Memory B cell (primary cell): ENCODE measurements around the gene PIGT.

Source experiments
- ATAC-seq: fragments of 150-1000 bp; cut with Tn5 transposase; 2 replicates; pipeline ENCODE4 v1.10.0; 2021; ENCODE audit warnings: low read depth, mild to moderate bottlenecking, moderate library complexity
- DNase-seq, 2 donors: peaks; one replicate each; pipeline ENCODE4 v3.0.0; 2022; ENCODE audit warnings: low spot score in 2 of 2
- H3K27ac Mint-ChIP-seq: one replicate; pipeline ENCODE4 v1.8.0; 2022; ENCODE audit warnings: mild to moderate bottlenecking, moderate library complexity, mixed read lengths
- H3K27me3 Mint-ChIP-seq: one replicate; pipeline ENCODE4 v1.8.0; 2022; ENCODE audit warnings: mixed read lengths
- H3K36me3 Mint-ChIP-seq: one replicate; pipeline ENCODE4 v1.8.0; 2022; ENCODE audit warnings: mild to moderate bottlenecking, mixed read lengths
- H3K4me1 Mint-ChIP-seq: one replicate; pipeline ENCODE4 v1.8.0; 2022; ENCODE audit warnings: mixed read lengths
- H3K4me3 Mint-ChIP-seq: one replicate; pipeline ENCODE4 v1.8.0; 2022; ENCODE audit warnings: mild to moderate bottlenecking, moderate library complexity, mixed read lengths
- H3K9me3 Mint-ChIP-seq: one replicate; pipeline ENCODE4 v1.8.0; 2022; ENCODE audit warnings: mixed read lengths

The PIGT gene

DNA sequence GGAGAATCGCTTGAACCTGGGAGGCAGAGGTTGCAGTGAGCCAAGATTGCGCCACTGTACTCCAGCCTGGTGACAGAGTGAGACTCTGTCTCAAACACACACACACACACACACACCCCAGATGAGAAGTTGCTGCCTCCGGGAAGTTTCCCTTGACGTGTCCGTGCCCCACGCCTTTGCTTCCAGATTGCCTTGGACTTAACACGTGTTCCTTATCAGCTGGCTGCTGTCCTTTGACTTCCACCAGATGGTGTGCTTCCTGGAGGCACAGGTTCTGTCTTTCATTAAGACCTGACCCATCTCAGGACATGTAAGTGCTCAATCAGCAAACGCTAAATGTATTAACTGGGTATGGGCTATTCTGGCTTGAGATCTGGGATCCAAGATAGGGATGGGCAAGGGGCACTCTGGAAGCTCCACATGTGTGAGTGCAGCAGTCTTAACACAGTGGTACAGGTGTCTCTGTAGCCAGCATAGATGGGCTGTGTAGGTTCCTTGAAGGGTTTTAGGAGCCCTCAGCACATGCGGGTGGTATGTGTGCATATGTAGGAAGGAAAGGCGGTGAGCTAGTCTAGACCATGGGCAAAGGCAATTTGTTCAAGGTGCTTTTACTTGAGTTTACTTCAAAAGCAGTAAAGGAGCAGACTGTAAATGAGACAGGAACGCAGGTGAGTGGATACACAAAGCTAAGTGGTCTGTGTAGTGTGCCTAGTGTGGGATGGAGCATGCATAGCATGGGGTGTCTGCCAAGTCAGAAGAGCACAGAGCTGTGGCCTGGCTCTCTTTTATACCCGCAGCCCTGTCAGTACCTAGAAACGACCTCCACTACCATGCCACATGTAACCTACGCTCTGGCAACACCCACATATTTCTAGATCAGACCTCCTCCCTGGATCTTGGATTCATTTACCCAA lies 11.6 kb downstream of the PIGT start:
- peaks cover 2% of the 10 kb centered on the region for H3K9me3 Mint-ChIP-seq
- peaks cover 23% of the 10 kb centered on the region for H3K36me3 Mint-ChIP-seq
- H3K27ac Mint-ChIP-seq, result peak overlapping the region; percentile 0
- no peaks in the 10 kb centered on the region for H3K27me3 Mint-ChIP-seq
- DNase-seq, result no peak
- H3K4me3 Mint-ChIP-seq, result no peak overlapping the region
- ATAC-seq, result no peak
- H3K4me1 Mint-ChIP-seq, result peaks cover 9% of the 10 kb centered on the region

DNA sequence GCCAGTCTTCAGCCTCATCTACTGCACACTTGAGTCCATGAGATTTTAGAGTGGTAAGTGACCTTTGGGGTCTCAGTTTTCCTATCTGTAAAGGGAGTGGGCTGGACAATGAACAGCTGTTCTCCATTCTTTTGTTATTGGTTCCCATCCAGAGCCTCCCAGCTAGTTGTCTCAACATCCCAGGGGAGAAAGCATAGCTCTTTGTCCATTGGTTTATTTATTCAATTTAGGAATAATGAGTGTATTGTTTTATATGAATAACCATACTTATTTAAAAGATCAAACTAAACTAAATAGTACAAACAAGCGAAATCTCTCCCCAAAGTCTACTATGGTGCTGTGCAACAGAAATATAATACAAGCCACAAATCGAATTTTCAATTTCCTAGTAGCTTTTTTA lies 13.7 kb downstream of the PIGT start:
- peaks cover 13% of the 10 kb centered on the region for H3K36me3 Mint-ChIP-seq
- no peaks in the 10 kb centered on the region for H3K27me3 Mint-ChIP-seq
- no peak overlapping the region for H3K27ac Mint-ChIP-seq
- H3K9me3 Mint-ChIP-seq, result peaks cover 2% of the 10 kb centered on the region
- peaks cover 10% of the 10 kb centered on the region for H3K4me1 Mint-ChIP-seq
- DNase-seq (no peak), ATAC-seq (no peak)
- H3K4me3 Mint-ChIP-seq, result no peak overlapping the region

- ATAC-seq, result peak; percentile 90
- Mint-ChIP-seq H3K27ac (peak overlapping the region; percentile 38), H3K36me3 (peaks cover 4% of the 10 kb centered on the region), H3K4me3 (no peak overlapping the region), H3K27me3 (no peaks in the 10 kb centered on the region), H3K9me3 (peaks cover 2% of the 10 kb centered on the region), H3K4me1 (peaks cover 15% of the 10 kb centered on the region)
- peak; percentile 46 to 64 for DNase-seq
Observed at GRCh38 chr20:45432294-45432693, 16.4 kb downstream of the PIGT start.

GRCh38 chr20:45433316-45433715 lies 17.4 kb downstream of the PIGT start:
- Mint-ChIP-seq H3K27me3 (no peaks in the 10 kb centered on the region), H3K9me3 (peaks cover 2% of the 10 kb centered on the region), H3K4me3 (no peak overlapping the region), H3K4me1 (peaks cover 15% of the 10 kb centered on the region), H3K27ac (no peak overlapping the region), H3K36me3 (peaks cover 4% of the 10 kb centered on the region)
- DNase-seq, result no peak
- ATAC-seq, result no peak

- Mint-ChIP-seq H3K4me3 (no peak overlapping the region), H3K9me3 (peaks cover 2% of the 10 kb centered on the region), H3K36me3 (peaks cover 4% of the 10 kb centered on the region), H3K4me1 (peaks cover 15% of the 10 kb centered on the region), H3K27ac (no peak overlapping the region), H3K27me3 (no peaks in the 10 kb centered on the region)
- ATAC-seq (no peak), DNase-seq (no peak)
Observed at GRCh38 chr20:45433976-45434375, 18.0 kb downstream of the PIGT start.

- H3K4me3 Mint-ChIP-seq, result peak overlapping the region; percentile 80
- H3K27ac Mint-ChIP-seq, result no peak overlapping the region
- DNase-seq (peak; percentile 86 to 92), ATAC-seq (peak; percentile 72)
- no peaks in the 10 kb centered on the region for H3K36me3 Mint-ChIP-seq
- H3K9me3 Mint-ChIP-seq, result no peaks in the 10 kb centered on the region
- H3K27me3 Mint-ChIP-seq, result no peaks in the 10 kb centered on the region
- peaks cover 12% of the 10 kb centered on the region for H3K4me1 Mint-ChIP-seq
Observed at GRCh38 chr20:45436732-45437485, 21.0 kb downstream of the PIGT start.

GRCh38 chr20:45440424-45440823 lies 24.5 kb downstream of the PIGT start:
- H3K27ac Mint-ChIP-seq, result no peak overlapping the region

GRCh38 chr20:45440891-45441685 lies 25.1 kb downstream of the PIGT start:
- Mint-ChIP-seq H3K36me3 (no peaks in the 10 kb centered on the region), H3K9me3 (no peaks in the 10 kb centered on the region), H3K27me3 (peaks cover 3% of the 10 kb centered on the region), H3K4me3 (no peak overlapping the region), H3K27ac (no peak overlapping the region), H3K4me1 (peaks cover 6% of the 10 kb centered on the region)
- ATAC-seq (no peak), DNase-seq (no peak)

More at GRCh38 chr20:45440424-45440823, 24.5 kb downstream of the PIGT start:
- no peaks in the 10 kb centered on the region for H3K36me3 Mint-ChIP-seq
- H3K27me3 Mint-ChIP-seq, result peaks cover under 1% of the 10 kb centered on the region
- DNase-seq (no peak), ATAC-seq (no peak)
- H3K4me1 Mint-ChIP-seq, result peaks cover 7% of the 10 kb centered on the region
- no peak overlapping the region for H3K4me3 Mint-ChIP-seq
- no peaks in the 10 kb centered on the region for H3K9me3 Mint-ChIP-seq

GRCh38 chr20:45441746-45442145 lies 25.8 kb downstream of the PIGT start:
- peaks cover 3% of the 10 kb centered on the region for H3K27me3 Mint-ChIP-seq
- no peak overlapping the region for H3K4me3 Mint-ChIP-seq
- DNase-seq (no peak), ATAC-seq (no peak)
- no peak overlapping the region for H3K27ac Mint-ChIP-seq
- no peaks in the 10 kb centered on the region for H3K9me3 Mint-ChIP-seq
- no peaks in the 10 kb centered on the region for H3K36me3 Mint-ChIP-seq
- peaks cover 5% of the 10 kb centered on the region for H3K4me1 Mint-ChIP-seq

- ATAC-seq, result no peak
- DNase-seq, result no peak
- H3K9me3 Mint-ChIP-seq, result no peaks in the 10 kb centered on the region
Observed at GRCh38 chr20:45444050-45444449, 28.1 kb downstream of the PIGT start.

DNA sequence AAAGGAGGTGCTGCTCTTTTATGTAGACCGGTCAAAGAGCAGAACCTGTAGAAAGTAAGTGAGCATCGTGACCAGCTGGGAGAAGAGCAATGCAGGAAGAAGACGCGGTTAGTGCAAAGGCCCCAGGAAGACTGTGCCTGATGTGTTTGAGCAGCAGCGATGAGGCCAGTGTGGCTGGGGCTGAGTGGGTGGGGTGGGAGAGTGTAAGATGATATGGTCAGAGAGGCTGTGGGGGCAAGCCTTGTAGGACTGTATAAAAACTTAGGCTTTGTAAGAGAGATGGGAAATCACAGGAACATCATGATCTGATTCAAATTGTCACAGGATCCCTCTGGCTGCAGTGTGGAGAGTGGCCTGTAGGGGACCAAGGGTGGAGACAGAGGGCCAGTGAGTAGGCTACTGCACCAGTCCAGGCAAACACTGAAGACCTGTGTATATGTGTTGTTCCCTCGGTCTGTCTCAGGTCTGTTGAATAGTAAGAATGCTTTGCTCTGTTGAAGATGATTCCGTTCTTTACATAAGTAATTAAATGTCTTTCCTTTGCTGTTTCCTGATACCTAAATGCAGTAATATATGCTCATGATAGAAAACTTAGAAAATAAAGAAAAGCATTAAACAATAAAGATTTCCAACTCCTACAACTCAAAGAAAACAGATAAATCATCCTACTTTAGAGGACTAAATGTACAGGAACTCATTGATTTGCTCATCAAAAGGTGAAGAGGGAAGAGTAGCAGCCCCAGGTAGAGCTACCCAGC lies 30.0 kb downstream of the PIGT start:
- Mint-ChIP-seq H3K4me3 (no peak overlapping the region), H3K27me3 (peaks cover 3% of the 10 kb centered on the region), H3K36me3 (peaks cover 4% of the 10 kb centered on the region), H3K9me3 (no peaks in the 10 kb centered on the region), H3K4me1 (peaks cover 6% of the 10 kb centered on the region), H3K27ac (no peak overlapping the region)
- DNase-seq (no peak), ATAC-seq (peak; percentile 44)

More at GRCh38 chr20:45444050-45444449, 28.1 kb downstream of the PIGT start:
- H3K4me3 Mint-ChIP-seq, result no peak overlapping the region
- H3K36me3 Mint-ChIP-seq, result peaks cover 4% of the 10 kb centered on the region
- no peak overlapping the region for H3K27ac Mint-ChIP-seq
- peaks cover 3% of the 10 kb centered on the region for H3K27me3 Mint-ChIP-seq
- H3K4me1 Mint-ChIP-seq, result peaks cover 3% of the 10 kb centered on the region

DNA sequence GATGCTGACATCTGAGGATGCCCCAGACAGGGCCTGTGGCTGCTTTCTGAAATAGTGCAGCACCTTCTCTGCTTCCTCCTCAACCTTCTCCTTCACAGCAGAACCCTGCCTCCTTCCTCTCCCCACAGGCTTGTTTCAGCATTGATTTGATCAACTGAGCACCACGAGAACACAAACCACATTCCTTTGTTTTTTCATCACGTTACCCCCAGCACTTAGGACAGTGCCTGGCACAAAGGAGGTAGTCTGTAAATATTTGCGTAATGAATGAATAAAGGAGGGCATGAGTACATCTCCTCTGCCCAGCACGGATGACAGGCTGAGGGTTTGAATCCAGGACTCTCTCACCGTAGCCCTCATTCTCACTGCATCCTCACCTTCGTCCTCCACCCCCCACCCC lies 32.3 kb downstream of the PIGT start:
- peaks cover 3% of the 10 kb centered on the region for H3K27me3 Mint-ChIP-seq
- H3K4me3 Mint-ChIP-seq, result no peak overlapping the region
- H3K9me3 Mint-ChIP-seq, result no peaks in the 10 kb centered on the region
- no peak overlapping the region for H3K27ac Mint-ChIP-seq
- ATAC-seq (no peak), DNase-seq (no peak)
- peaks cover 18% of the 10 kb centered on the region for H3K4me1 Mint-ChIP-seq
- peaks cover 4% of the 10 kb centered on the region for H3K36me3 Mint-ChIP-seq

DNA sequence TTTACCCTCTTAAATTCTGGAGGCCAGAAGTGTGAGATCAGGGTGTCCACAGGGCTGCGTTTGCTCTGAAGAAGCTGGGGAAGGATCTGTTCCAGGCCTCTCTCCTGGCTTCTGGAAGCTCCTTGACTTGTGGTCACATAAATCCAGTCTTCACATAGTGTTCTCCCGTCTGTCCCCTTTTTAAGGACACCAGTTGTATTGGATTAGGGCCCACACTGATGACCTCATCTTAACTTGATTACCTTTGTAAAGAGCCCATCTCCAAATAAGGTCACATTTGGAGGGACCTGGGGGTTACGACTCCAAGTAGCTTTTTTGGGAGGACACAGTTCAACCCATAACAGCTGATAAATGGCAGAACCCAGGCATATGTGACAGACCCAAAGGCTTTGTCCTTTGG lies 33.6 kb downstream of the PIGT start:
- ATAC-seq, result no peak
- H3K27ac Mint-ChIP-seq, result no peak overlapping the region
- H3K4me1 Mint-ChIP-seq, result peaks cover 18% of the 10 kb centered on the region
- peaks cover 4% of the 10 kb centered on the region for H3K36me3 Mint-ChIP-seq
- H3K27me3 Mint-ChIP-seq, result peaks cover 3% of the 10 kb centered on the region
- no peaks in the 10 kb centered on the region for H3K9me3 Mint-ChIP-seq
- no peak for DNase-seq
- no peak overlapping the region for H3K4me3 Mint-ChIP-seq
